Measurements from ENCODE around the gene ZNF138. TPM values are rescaled to one million over a fixed set of nuclear protein-coding genes. Genes with fewer than 3 reads are reported as not detected.

The ZNF138 gene
- total RNA-seq, 1 donor from 2014 or later, result 14.7 TPM

DNA sequence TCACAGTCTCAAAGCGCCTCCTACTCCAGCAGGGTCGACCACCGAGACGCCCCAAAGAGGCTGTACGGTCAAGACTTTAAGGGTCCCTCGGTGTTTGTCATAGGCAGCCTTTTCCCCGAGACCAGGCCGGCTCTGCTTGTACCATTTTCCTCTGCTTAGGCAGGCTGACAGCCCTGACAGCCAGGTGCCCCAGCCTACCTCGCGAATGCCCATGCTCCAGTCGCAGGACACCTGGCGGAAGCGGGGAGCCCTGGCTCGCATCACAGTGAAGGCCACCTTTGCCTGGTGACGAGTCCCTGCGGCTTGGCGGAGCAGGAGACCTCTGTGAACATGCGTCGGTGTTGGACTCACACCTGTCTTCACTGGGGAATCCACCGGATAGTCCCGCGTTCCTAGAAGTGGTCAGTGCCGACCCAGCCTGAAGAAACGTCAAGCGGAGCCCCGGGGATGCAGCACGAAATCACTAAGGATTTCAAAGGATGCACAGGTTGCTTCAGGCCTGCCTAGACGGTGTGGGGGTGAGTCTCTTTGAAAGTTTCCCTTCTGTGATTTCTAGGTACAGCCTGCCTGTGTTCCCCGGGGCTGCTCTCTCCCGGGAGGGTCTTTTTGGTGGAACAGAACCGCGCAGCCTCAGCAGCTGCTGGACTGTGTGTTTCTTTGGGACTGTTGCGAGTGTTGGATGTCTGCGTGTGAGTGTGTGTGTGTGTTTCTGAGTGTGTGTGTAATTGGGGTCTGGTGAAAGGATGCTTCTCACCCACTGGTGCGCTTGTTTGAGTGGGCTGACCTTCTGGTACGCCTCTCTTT lies 78.3 kb downstream of the ZNF138 start:
- no peak overlapping the region for H3K27ac Mint-ChIP-seq (ENCODE audit: unreplicated experiment)
- no peak for DNase-seq (ENCODE audit: low spot score)
- TF ChIP-seq, protein P1, sequence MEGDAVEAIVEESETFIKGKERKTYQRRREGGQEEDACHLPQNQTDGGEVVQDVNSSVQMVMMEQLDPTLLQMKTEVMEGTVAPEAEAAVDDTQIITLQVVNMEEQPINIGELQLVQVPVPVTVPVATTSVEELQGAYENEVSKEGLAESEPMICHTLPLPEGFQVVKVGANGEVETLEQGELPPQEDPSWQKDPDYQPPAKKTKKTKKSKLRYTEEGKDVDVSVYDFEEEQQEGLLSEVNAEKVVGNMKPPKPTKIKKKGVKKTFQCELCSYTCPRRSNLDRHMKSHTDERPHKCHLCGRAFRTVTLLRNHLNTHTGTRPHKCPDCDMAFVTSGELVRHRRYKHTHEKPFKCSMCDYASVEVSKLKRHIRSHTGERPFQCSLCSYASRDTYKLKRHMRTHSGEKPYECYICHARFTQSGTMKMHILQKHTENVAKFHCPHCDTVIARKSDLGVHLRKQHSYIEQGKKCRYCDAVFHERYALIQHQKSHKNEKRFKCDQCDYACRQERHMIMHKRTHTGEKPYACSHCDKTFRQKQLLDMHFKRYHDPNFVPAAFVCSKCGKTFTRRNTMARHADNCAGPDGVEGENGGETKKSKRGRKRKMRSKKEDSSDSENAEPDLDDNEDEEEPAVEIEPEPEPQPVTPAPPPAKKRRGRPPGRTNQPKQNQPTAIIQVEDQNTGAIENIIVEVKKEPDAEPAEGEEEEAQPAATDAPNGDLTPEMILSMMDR (IDR thresholded peaks at IDR 0.05; ENCODE audit: unreplicated experiment), result no peak
- no peaks in the 10 kb centered on the region for H3K36me3 Mint-ChIP-seq (ENCODE audit: low read depth, unreplicated experiment)
- no peak overlapping the region for H3K4me3 Mint-ChIP-seq (ENCODE audit: unreplicated experiment)
- H3K4me1 Mint-ChIP-seq (ENCODE audit: unreplicated experiment), result no peaks in the 10 kb centered on the region
- peaks cover 4% of the 10 kb centered on the region for H3K9me3 Mint-ChIP-seq (ENCODE audit: unreplicated experiment)
- peaks cover 14% of the 10 kb centered on the region for H3K27me3 Mint-ChIP-seq (ENCODE audit: unreplicated experiment)

- Mint-ChIP-seq H3K27me3 (ENCODE audit: unreplicated experiment) (peaks cover 14% of the 10 kb centered on the region), H3K4me1 (ENCODE audit: unreplicated experiment) (peaks cover 4% of the 10 kb centered on the region), H3K36me3 (ENCODE audit: low read depth, unreplicated experiment) (no peaks in the 10 kb centered on the region)
Measured at GRCh38 chr7:64873155-64873500, 78.9 kb downstream of the ZNF138 start.

GRCh38 chr7:64873517-64873916 lies 79.3 kb downstream of the ZNF138 start:
- no peak for DNase-seq (ENCODE audit: low spot score)
- Mint-ChIP-seq H3K27me3 (ENCODE audit: unreplicated experiment) (peaks cover 14% of the 10 kb centered on the region), H3K4me3 (ENCODE audit: unreplicated experiment) (no peak overlapping the region), H3K36me3 (ENCODE audit: low read depth, unreplicated experiment) (no peaks in the 10 kb centered on the region), H3K27ac (ENCODE audit: unreplicated experiment) (no peak overlapping the region), H3K9me3 (ENCODE audit: unreplicated experiment) (peaks cover 4% of the 10 kb centered on the region), H3K4me1 (ENCODE audit: unreplicated experiment) (peaks cover 4% of the 10 kb centered on the region)
- TF ChIP-seq, protein P1 (IDR thresholded peaks at IDR 0.05; ENCODE audit: unreplicated experiment), result no peak

More at GRCh38 chr7:64873155-64873500, 78.9 kb downstream of the ZNF138 start:
- Mint-ChIP-seq H3K4me3 (ENCODE audit: unreplicated experiment) (no peak overlapping the region), H3K27ac (ENCODE audit: unreplicated experiment) (no peak overlapping the region), H3K9me3 (ENCODE audit: unreplicated experiment) (peaks cover 4% of the 10 kb centered on the region)
- DNase-seq (ENCODE audit: low spot score), result no peak
- TF ChIP-seq, protein P1 (IDR thresholded peaks at IDR 0.05; ENCODE audit: unreplicated experiment), result no peak

GRCh38 chr7:64874114-64874513 lies 79.9 kb downstream of the ZNF138 start:
- Mint-ChIP-seq H3K4me3 (ENCODE audit: unreplicated experiment) (no peak overlapping the region), H3K27me3 (ENCODE audit: unreplicated experiment) (peaks cover 15% of the 10 kb centered on the region), H3K9me3 (ENCODE audit: unreplicated experiment) (peaks cover 4% of the 10 kb centered on the region), H3K27ac (ENCODE audit: unreplicated experiment) (no peak overlapping the region), H3K4me1 (ENCODE audit: unreplicated experiment) (peaks cover 6% of the 10 kb centered on the region), H3K36me3 (ENCODE audit: low read depth, unreplicated experiment) (peaks cover 3% of the 10 kb centered on the region)
- no peak for DNase-seq (ENCODE audit: low spot score)
- TF ChIP-seq, protein P1 (IDR thresholded peaks at IDR 0.05; ENCODE audit: unreplicated experiment), result no peak

GRCh38 chr7:64874562-64875250 lies 80.5 kb downstream of the ZNF138 start:
- DNase-seq (ENCODE audit: low spot score), result no peak
- Mint-ChIP-seq H3K4me3 (ENCODE audit: unreplicated experiment) (no peak overlapping the region), H3K36me3 (ENCODE audit: low read depth, unreplicated experiment) (peaks cover 3% of the 10 kb centered on the region), H3K27me3 (ENCODE audit: unreplicated experiment) (peaks cover 14% of the 10 kb centered on the region), H3K9me3 (ENCODE audit: unreplicated experiment) (peaks cover 4% of the 10 kb centered on the region), H3K27ac (ENCODE audit: unreplicated experiment) (no peak overlapping the region), H3K4me1 (ENCODE audit: unreplicated experiment) (peaks cover 6% of the 10 kb centered on the region)
- TF ChIP-seq, protein P1 (IDR thresholded peaks at IDR 0.05; ENCODE audit: unreplicated experiment), result no peak
